ENCODE measurements around the gene ZNF777.

Gene ZNF777

DNA sequence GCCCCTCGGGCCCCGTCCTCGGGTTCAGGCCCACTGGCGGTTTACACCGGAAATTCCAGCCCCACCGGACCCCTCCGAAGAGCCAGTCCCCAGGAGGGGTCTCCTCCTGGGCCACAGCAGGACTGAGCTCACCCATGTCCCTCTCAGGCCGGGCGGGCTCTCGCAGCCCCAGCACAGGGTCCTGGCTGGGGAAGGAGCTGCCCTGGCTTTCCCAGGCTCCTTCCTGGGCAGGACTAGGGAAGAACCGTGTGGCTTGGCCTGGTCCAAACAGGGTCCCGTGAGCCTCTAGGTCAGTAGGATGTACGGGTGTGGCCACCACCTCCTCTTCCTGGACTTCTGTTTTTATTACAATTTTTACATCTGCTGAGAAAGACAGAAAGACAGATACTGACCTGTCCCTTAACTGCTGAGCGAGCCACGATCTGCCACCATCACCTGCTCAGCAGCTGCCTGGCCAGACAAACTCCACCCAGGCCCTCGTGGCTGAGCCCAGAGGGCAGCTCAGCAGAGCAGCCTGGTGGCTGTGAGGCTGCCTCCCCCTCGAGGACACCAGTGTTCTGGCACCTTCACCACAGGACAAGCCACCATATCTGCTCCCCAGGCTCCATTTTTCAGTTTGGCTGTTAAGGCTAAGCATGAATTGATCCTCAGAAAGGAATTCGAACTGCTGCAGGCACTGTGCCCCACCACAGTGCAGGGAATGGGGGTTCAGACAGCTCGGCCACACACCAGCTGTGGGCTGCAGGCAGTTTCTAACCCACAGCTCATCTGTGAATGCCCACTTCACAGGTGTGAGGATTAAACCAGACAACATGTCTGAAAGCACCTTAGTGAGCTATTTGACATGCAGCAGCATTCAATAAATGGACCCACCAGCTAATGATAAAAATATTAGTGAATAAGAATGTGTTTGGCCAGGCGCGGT, 14.5 kb upstream of the ZNF777 start:
- WGBS, 2 experiments (ENCODE audit: insufficient coverage in 2 of 2) = 97 to 99% methylated on average over 17 to 20 of the region's 21 CpGs
- H3K9me3 ChIP-seq (ENCODE audit: control insufficient read depth, low read length) = peaks cover 23% of the 10 kb centered on the region
- peaks cover 92% of the 10 kb centered on the region for H3K36me3 ChIP-seq (ENCODE audit: control insufficient read depth, insufficient read depth, low read length)
- H3K4me3 ChIP-seq (ENCODE audit: extremely low read depth, insufficient read depth, low read length, poor library complexity, severe bottlenecking) = no peak overlapping the region
- H3K4me1 ChIP-seq (ENCODE audit: control insufficient read depth, insufficient read depth, low read length, poor library complexity, severe bottlenecking) = peaks cover 8% of the 10 kb centered on the region
- H3K27ac ChIP-seq (ENCODE audit: low read depth, low read length, severe bottlenecking) = no peak overlapping the region

- H3K9me3 ChIP-seq (ENCODE audit: control insufficient read depth, low read length) = peaks cover 18% of the 10 kb centered on the region
- no peak overlapping the region for H3K27ac ChIP-seq (ENCODE audit: low read depth, low read length, severe bottlenecking)
- WGBS, 2 experiments (ENCODE audit: insufficient coverage in 2 of 2) = 95 to 98% methylated on average over 71 to 75 of the region's 77 CpGs
- H3K4me1 ChIP-seq (ENCODE audit: control insufficient read depth, insufficient read depth, low read length, poor library complexity, severe bottlenecking) = peaks cover 8% of the 10 kb centered on the region
- no peak overlapping the region for H3K4me3 ChIP-seq (ENCODE audit: extremely low read depth, insufficient read depth, low read length, poor library complexity, severe bottlenecking)
- H3K36me3 ChIP-seq (ENCODE audit: control insufficient read depth, insufficient read depth, low read length) = peaks cover 83% of the 10 kb centered on the region
Observed at GRCh38 chr7:149474309-149475120, 13.7 kb upstream of the ZNF777 start.

GRCh38 chr7:149473251-149473650, 12.4 kb upstream of the ZNF777 start:
- peaks cover 6% of the 10 kb centered on the region for H3K4me1 ChIP-seq (ENCODE audit: control insufficient read depth, insufficient read depth, low read length, poor library complexity, severe bottlenecking)
- H3K4me3 ChIP-seq (ENCODE audit: extremely low read depth, insufficient read depth, low read length, poor library complexity, severe bottlenecking) = no peak overlapping the region
- 93 to 100% methylated on average over 5 to 6 of the region's 6 CpGs for WGBS, 2 experiments (ENCODE audit: insufficient coverage in 2 of 2)
- no peak overlapping the region for H3K27ac ChIP-seq (ENCODE audit: low read depth, low read length, severe bottlenecking)
- H3K36me3 ChIP-seq (ENCODE audit: control insufficient read depth, insufficient read depth, low read length) = peaks cover 72% of the 10 kb centered on the region
- H3K9me3 ChIP-seq (ENCODE audit: control insufficient read depth, low read length) = peaks cover 10% of the 10 kb centered on the region

- no peak overlapping the region for H3K27ac ChIP-seq (ENCODE audit: low read depth, low read length, severe bottlenecking)
- 93 to 100% methylated on average over 3 to 5 of the region's 6 CpGs for WGBS, 2 experiments (ENCODE audit: insufficient coverage in 2 of 2)
Observed at GRCh38 chr7:149471289-149471953, 10.6 kb upstream of the ZNF777 start.

GRCh38 chr7:149469806-149470205, 8.9 kb upstream of the ZNF777 start:
- Histone ChIP-seq H3K4me1 (ENCODE audit: control insufficient read depth, insufficient read depth, low read length, poor library complexity, severe bottlenecking) (no peaks in the 10 kb centered on the region), H3K27ac (ENCODE audit: low read depth, low read length, severe bottlenecking) (no peak overlapping the region), H3K9me3 (ENCODE audit: control insufficient read depth, low read length) (peaks cover 15% of the 10 kb centered on the region), H3K4me3 (ENCODE audit: extremely low read depth, insufficient read depth, low read length, poor library complexity, severe bottlenecking) (no peak overlapping the region), H3K36me3 (ENCODE audit: control insufficient read depth, insufficient read depth, low read length) (peaks cover 40% of the 10 kb centered on the region)
- 86 to 93% methylated on average over 4 to 5 of the region's 8 CpGs for WGBS, 2 experiments (ENCODE audit: insufficient coverage in 2 of 2)

More at GRCh38 chr7:149471289-149471953, 10.6 kb upstream of the ZNF777 start:
- Histone ChIP-seq H3K36me3 (ENCODE audit: control insufficient read depth, insufficient read depth, low read length) (peaks cover 54% of the 10 kb centered on the region), H3K4me1 (ENCODE audit: control insufficient read depth, insufficient read depth, low read length, poor library complexity, severe bottlenecking) (no peaks in the 10 kb centered on the region), H3K4me3 (ENCODE audit: extremely low read depth, insufficient read depth, low read length, poor library complexity, severe bottlenecking) (no peak overlapping the region), H3K9me3 (ENCODE audit: control insufficient read depth, low read length) (peaks cover 15% of the 10 kb centered on the region)

DNA sequence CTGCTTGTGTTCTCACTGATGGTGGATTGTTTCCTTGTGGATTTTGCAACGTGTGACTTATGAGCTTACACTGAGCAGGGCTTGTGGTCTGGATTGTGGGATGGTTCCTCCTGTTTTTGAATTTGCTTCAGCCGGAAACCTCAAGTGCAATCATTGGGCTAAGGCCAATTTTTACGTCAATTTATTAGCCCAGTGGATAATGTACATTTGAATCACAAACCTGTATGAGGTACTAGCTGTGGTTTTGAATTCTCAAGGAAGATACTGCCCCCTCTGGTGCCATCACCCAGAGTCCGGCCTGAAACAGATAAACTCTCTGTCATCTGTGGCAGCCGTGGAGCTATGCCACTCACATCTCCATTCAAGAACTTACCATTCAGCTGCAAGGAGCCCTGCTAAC, 7.3 kb upstream of the ZNF777 start:
- Histone ChIP-seq H3K36me3 (ENCODE audit: control insufficient read depth, insufficient read depth, low read length) (peaks cover 24% of the 10 kb centered on the region), H3K27ac (ENCODE audit: low read depth, low read length, severe bottlenecking) (no peak overlapping the region), H3K9me3 (ENCODE audit: control insufficient read depth, low read length) (peaks cover 15% of the 10 kb centered on the region), H3K4me3 (ENCODE audit: extremely low read depth, insufficient read depth, low read length, poor library complexity, severe bottlenecking) (no peak overlapping the region), H3K4me1 (ENCODE audit: control insufficient read depth, insufficient read depth, low read length, poor library complexity, severe bottlenecking) (no peaks in the 10 kb centered on the region)
- 95% methylated on average over 3 to 5 of the region's 5 CpGs for WGBS, 2 experiments (ENCODE audit: insufficient coverage in 2 of 2)

DNA sequence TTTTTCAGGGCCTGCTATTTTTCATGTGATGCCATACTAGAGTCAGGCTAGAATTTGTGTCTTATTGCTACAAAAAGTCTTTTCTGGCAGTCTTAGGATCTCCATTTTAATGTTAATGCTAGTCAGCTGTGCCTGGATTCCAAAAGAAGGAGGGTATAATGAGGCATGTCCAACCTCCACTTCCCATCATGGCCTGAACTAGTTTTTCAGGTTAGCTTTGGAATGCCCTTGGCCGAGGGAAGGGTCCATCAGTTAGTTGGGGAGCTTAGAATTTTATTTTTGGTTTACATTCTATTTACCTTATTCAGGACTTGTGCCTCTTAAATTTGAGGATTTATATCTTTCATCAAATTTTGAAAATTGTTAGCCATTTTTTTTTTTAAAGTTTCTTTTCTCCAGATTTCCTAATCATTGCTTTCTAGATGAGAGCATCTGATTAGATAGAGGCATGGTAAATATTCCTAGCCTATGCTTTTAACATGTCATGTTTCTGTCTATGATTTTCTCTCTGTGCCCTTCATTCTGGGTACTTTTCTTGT, 6.5 kb upstream of the ZNF777 start:
- Histone ChIP-seq H3K36me3 (ENCODE audit: control insufficient read depth, insufficient read depth, low read length) (peaks cover 16% of the 10 kb centered on the region), H3K4me3 (ENCODE audit: extremely low read depth, insufficient read depth, low read length, poor library complexity, severe bottlenecking) (no peak overlapping the region), H3K4me1 (ENCODE audit: control insufficient read depth, insufficient read depth, low read length, poor library complexity, severe bottlenecking) (no peaks in the 10 kb centered on the region), H3K9me3 (ENCODE audit: control insufficient read depth, low read length) (peaks cover 15% of the 10 kb centered on the region), H3K27ac (ENCODE audit: low read depth, low read length, severe bottlenecking) (no peak overlapping the region)
- WGBS, 2 experiments (ENCODE audit: insufficient coverage in 2 of 2) = no CpG with 5 or more reads among the region's 1 CpG

DNA sequence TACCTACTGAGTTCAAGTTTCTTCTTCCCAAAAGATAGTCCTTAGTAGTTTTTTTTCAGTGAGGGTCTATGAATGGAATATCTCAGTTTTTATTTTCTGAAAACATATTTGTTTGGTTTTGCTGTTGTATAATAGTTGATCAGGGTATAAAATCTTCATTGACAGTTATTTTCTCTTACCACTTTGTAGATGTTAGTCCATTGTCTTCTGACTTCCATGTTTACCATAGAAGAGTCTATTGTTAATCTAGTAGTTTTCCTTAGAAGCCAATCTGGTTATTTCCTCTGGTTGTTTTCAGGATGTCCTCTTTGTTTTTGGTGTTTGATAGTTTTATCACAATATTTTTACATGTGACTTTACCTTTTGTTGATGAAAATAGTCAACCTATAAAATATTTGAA, 5.5 kb upstream of the ZNF777 start:
- H3K4me1 ChIP-seq (ENCODE audit: control insufficient read depth, insufficient read depth, low read length, poor library complexity, severe bottlenecking) = no peaks in the 10 kb centered on the region
- H3K4me3 ChIP-seq (ENCODE audit: extremely low read depth, insufficient read depth, low read length, poor library complexity, severe bottlenecking) = no peak overlapping the region
- H3K9me3 ChIP-seq (ENCODE audit: control insufficient read depth, low read length) = peaks cover 10% of the 10 kb centered on the region
- no peak overlapping the region for H3K27ac ChIP-seq (ENCODE audit: low read depth, low read length, severe bottlenecking)
- peaks cover 6% of the 10 kb centered on the region for H3K36me3 ChIP-seq (ENCODE audit: control insufficient read depth, insufficient read depth, low read length)

- no CpG with 5 or more reads among the region's 1 CpG for WGBS, 2 experiments (ENCODE audit: insufficient coverage in 2 of 2)
- Histone ChIP-seq H3K9me3 (ENCODE audit: control insufficient read depth, low read length) (peaks cover 5% of the 10 kb centered on the region), H3K27ac (ENCODE audit: low read depth, low read length, severe bottlenecking) (no peak overlapping the region), H3K4me3 (ENCODE audit: extremely low read depth, insufficient read depth, low read length, poor library complexity, severe bottlenecking) (no peak overlapping the region), H3K4me1 (ENCODE audit: control insufficient read depth, insufficient read depth, low read length, poor library complexity, severe bottlenecking) (peaks cover under 1% of the 10 kb centered on the region), H3K36me3 (ENCODE audit: control insufficient read depth, insufficient read depth, low read length) (no peaks in the 10 kb centered on the region)
Observed at GRCh38 chr7:149463500-149464161, 2.8 kb upstream of the ZNF777 start.

DNA sequence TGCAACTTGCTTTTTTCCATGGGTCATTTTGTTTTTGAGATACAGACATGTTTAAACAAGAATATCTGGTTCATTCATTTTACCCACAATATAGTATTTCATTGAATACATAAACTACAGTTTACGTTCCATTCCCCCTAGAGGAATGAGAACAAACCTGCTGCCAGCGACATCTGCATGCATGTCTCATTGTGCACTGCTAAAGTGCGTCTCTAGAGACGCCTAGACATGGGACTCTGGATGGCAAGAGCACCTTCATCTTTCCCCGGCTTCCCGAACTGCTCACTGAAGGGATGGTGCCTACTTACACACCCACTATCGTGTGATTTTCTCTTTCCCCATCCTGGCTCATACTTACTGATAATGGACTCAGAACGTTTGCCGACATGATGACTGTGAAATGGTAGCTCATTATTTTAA, 1.2 kb upstream of the ZNF777 start:
- 94 to 95% methylated on average over 5 to 7 of the region's 9 CpGs for WGBS, 2 experiments (ENCODE audit: insufficient coverage in 2 of 2)

More for the DNA sequence above, 1.2 kb upstream of the ZNF777 start:
- Histone ChIP-seq H3K27ac (ENCODE audit: low read depth, low read length, severe bottlenecking) (no peak overlapping the region), H3K4me3 (ENCODE audit: extremely low read depth, insufficient read depth, low read length, poor library complexity, severe bottlenecking) (no peak overlapping the region), H3K9me3 (ENCODE audit: control insufficient read depth, low read length) (peaks cover under 1% of the 10 kb centered on the region), H3K36me3 (ENCODE audit: control insufficient read depth, insufficient read depth, low read length) (no peaks in the 10 kb centered on the region), H3K4me1 (ENCODE audit: control insufficient read depth, insufficient read depth, low read length, poor library complexity, severe bottlenecking) (peaks cover 3% of the 10 kb centered on the region)
